ENCODE measurements around the gene LSM2.
A peak's percentile ranks its signal among the peaks of the same experiment; 100 is the strongest.
"Not testable (repeated sequence)": the region's sequence is repeated elsewhere in the genome, so short reads cannot be mapped to it uniquely, and the experiment has no call there.

Gene LSM2

DNA sequence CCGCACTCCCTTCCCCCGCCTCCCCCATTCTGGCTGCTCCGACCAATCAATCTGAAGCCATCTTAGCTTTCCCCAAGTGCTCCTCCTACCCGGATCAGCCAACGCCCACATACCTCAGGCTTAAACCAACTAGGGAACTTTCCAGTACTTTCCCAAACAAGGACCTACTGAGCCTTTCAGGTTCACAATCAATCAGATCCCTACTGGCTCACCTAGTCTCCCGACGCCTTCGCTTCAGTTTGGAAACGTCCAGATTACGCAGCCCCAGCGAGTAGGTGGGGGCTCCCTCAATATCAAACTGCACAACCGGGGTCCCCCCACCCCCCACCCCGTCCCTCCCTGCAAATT lies 7.9 kb upstream of the LSM2 start:
- Histone ChIP-seq H2BK12ac (ENCODE audit: low read length in 2 of 2) (no peak overlapping the region), H3K4me2 (ENCODE audit: low read length, poor library complexity, severe bottlenecking) (peak overlapping the region; percentile 84), H3K9me3 (ENCODE audit: control insufficient read depth, low read length) (no peaks in the 10 kb centered on the region), H3K18ac (ENCODE audit: low read depth in 1 of 2, low read length in 2 of 2) (peak overlapping the region; percentile 64 to 84), H2BK15ac (ENCODE audit: low read depth, poor library complexity, severe bottlenecking) (peak overlapping the region; percentile 93), H2AFZ (ENCODE audit: low read depth, low read length) (no peak overlapping the region), H3K36me3 (ENCODE audit: control insufficient read depth in 1 of 2, insufficient read depth in 2 of 2, low read depth in 1 of 2, low read length in 2 of 2) (no peaks in the 10 kb centered on the region), H3K23ac (ENCODE audit: low read length in 2 of 2) (peak overlapping the region in 1 of 2 experiments; percentile 24), H3K27ac (ENCODE audit: low read length, poor library complexity, severe bottlenecking) (peak overlapping the region; percentile 100), H3K27me3 (ENCODE audit: control insufficient read depth in 1 of 2, insufficient read depth in 1 of 2, low read length in 2 of 2) (no peaks in the 10 kb centered on the region), H3K4me1 (ENCODE audit: control insufficient read depth, insufficient read depth, low read depth, low read length) (peaks cover 8% of the 10 kb centered on the region), H2AK5ac (ENCODE audit: low read length, severe bottlenecking) (no peak overlapping the region), H4K8ac (ENCODE audit: low read length) (peak overlapping the region; percentile 62), H3K14ac (ENCODE audit: low read length in 2 of 2) (no peak overlapping the region), H3K4me3 (ENCODE audit: insufficient read depth in 1 of 2, low read depth in 1 of 2, low read length in 2 of 2) (peak overlapping the region in 1 of 2 experiments; percentile 81), H3K4ac (ENCODE audit: low read depth in 1 of 2, low read length in 2 of 2) (peak overlapping the region in 1 of 2 experiments; percentile 82), H3K79me1 (replicated peaks; ENCODE audit: low read length, poor library complexity, severe bottlenecking) (peaks cover 2% of the 10 kb centered on the region), H3K9ac (ENCODE audit: low read length) (peak overlapping the region; percentile 86), H2BK120ac (ENCODE audit: low read depth, low read length) (peak overlapping the region; percentile 97), H2BK5ac (ENCODE audit: low read depth, low read length, poor library complexity, severe bottlenecking) (peak overlapping the region; percentile 66), H4K91ac (ENCODE audit: low read length) (peak overlapping the region; percentile 43)
- 6% methylated on average over 13 of the region's 13 CpGs for WGBS
- peak; percentile 98 for DNase-seq

DNA sequence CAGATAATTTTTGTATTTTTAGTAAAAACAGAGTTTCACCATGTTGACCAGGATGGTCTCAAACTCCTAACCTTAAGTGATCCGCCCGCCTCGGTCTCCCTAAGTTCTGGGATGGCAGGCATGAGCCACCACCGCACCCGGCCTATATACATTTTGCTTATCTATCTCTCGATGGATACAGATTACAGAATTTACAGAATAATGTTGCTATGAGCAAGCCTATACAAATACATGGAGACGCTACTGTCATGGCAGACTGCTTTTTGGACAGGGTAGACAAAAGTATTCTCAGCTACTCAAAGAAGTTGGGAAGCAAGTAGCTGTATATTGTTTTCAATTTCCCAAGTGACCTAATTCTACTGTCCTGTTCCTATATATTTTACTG lies 6.7 kb upstream of the LSM2 start:
- WGBS, result 98% methylated on average over 5 of the region's 7 CpGs
- H3K27ac ChIP-seq (ENCODE audit: low read length, poor library complexity, severe bottlenecking), result peak overlapping the region; percentile 51
- no peak overlapping the region for H4K91ac ChIP-seq (ENCODE audit: low read length)
- no peaks in the 10 kb centered on the region for H3K36me3 ChIP-seq (ENCODE audit: control insufficient read depth in 1 of 2, insufficient read depth in 2 of 2, low read depth in 1 of 2, low read length in 2 of 2)
- H3K23ac ChIP-seq (ENCODE audit: low read length in 2 of 2), result no peak overlapping the region
- H3K9ac ChIP-seq (ENCODE audit: low read length), result peak overlapping the region; percentile 91
- no peak for DNase-seq
- H4K8ac ChIP-seq (ENCODE audit: low read length), result peak overlapping the region; percentile 55
- no peak overlapping the region for H2AFZ ChIP-seq (ENCODE audit: low read depth, low read length)
- no peak overlapping the region for H3K14ac ChIP-seq (ENCODE audit: low read length in 2 of 2)
- peak overlapping the region in 1 of 2 experiments; percentile 68 for H3K4me3 ChIP-seq (ENCODE audit: insufficient read depth in 1 of 2, low read depth in 1 of 2, low read length in 2 of 2)
- no peaks in the 10 kb centered on the region for H3K79me1 ChIP-seq (replicated peaks; ENCODE audit: low read length, poor library complexity, severe bottlenecking)
- no peaks in the 10 kb centered on the region for H3K27me3 ChIP-seq (ENCODE audit: control insufficient read depth in 1 of 2, insufficient read depth in 1 of 2, low read length in 2 of 2)
- no peak overlapping the region for H2BK15ac ChIP-seq (ENCODE audit: low read depth, poor library complexity, severe bottlenecking)
- no peak overlapping the region for H3K18ac ChIP-seq (ENCODE audit: low read depth in 1 of 2, low read length in 2 of 2)
- peak overlapping the region; percentile 42 for H2BK120ac ChIP-seq (ENCODE audit: low read depth, low read length)
- H3K9me3 ChIP-seq (ENCODE audit: control insufficient read depth, low read length), result no peaks in the 10 kb centered on the region
- no peak overlapping the region for H3K4me2 ChIP-seq (ENCODE audit: low read length, poor library complexity, severe bottlenecking)
- peak overlapping the region; percentile 49 for H2AK5ac ChIP-seq (ENCODE audit: low read length, severe bottlenecking)
- no peak overlapping the region for H2BK5ac ChIP-seq (ENCODE audit: low read depth, low read length, poor library complexity, severe bottlenecking)
- H3K4ac ChIP-seq (ENCODE audit: low read depth in 1 of 2, low read length in 2 of 2), result peak overlapping the region in 1 of 2 experiments; percentile 67
- peaks cover 4% of the 10 kb centered on the region for H3K4me1 ChIP-seq (ENCODE audit: control insufficient read depth, insufficient read depth, low read depth, low read length)
- no peak overlapping the region for H2BK12ac ChIP-seq (ENCODE audit: low read length in 2 of 2)

DNA sequence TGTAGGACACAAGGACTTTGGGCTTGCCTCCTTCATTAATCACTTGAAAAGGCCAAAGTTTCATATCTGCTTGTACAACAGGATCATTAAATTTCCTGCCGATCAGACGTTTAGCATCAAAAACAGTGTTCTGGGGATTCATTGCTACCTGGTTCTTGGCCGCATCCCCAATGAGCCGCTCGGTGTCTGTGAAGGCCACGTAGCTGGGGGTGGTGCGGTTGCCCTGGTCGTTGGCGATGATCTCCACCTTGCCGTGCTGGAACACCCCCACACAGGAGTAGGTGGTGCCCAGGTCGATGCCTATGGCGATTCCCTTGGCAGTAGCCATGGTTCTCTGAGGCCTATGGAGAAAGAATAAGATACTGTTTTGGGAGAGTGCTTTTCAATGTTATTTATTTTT lies 4.9 kb upstream of the LSM2 start:
- Histone ChIP-seq H3K36me3 (ENCODE audit: control insufficient read depth in 1 of 2, insufficient read depth in 2 of 2, low read depth in 1 of 2, low read length in 2 of 2) (no peaks in the 10 kb centered on the region), H4K91ac (ENCODE audit: low read length) (no peak overlapping the region), H3K23ac (ENCODE audit: low read length in 2 of 2) (no peak overlapping the region), H3K4me3 (ENCODE audit: insufficient read depth in 1 of 2, low read depth in 1 of 2, low read length in 2 of 2) (no peak overlapping the region), H3K4me2 (ENCODE audit: low read length, poor library complexity, severe bottlenecking) (no peak overlapping the region), H3K4me1 (ENCODE audit: control insufficient read depth, insufficient read depth, low read depth, low read length) (peaks cover 2% of the 10 kb centered on the region), H2BK120ac (ENCODE audit: low read depth, low read length) (no peak overlapping the region), H3K4ac (ENCODE audit: low read depth in 1 of 2, low read length in 2 of 2) (no peak overlapping the region), H3K18ac (ENCODE audit: low read depth in 1 of 2, low read length in 2 of 2) (no peak overlapping the region), H3K79me1 (replicated peaks; ENCODE audit: low read length, poor library complexity, severe bottlenecking) (no peaks in the 10 kb centered on the region), H3K14ac (ENCODE audit: low read length in 2 of 2) (no peak overlapping the region), H2AFZ (ENCODE audit: low read depth, low read length) (no peak overlapping the region), H2BK5ac (ENCODE audit: low read depth, low read length, poor library complexity, severe bottlenecking) (no peak overlapping the region), H3K27me3 (ENCODE audit: control insufficient read depth in 1 of 2, insufficient read depth in 1 of 2, low read length in 2 of 2) (no peaks in the 10 kb centered on the region), H2AK5ac (ENCODE audit: low read length, severe bottlenecking) (no peak overlapping the region), H3K9ac (ENCODE audit: low read length) (no peak overlapping the region), H3K27ac (ENCODE audit: low read length, poor library complexity, severe bottlenecking) (no peak overlapping the region), H3K9me3 (ENCODE audit: control insufficient read depth, low read length) (no peaks in the 10 kb centered on the region), H4K8ac (ENCODE audit: low read length) (no peak overlapping the region), H2BK15ac (ENCODE audit: low read depth, poor library complexity, severe bottlenecking) (no peak overlapping the region), H2BK12ac (ENCODE audit: low read length in 2 of 2) (no peak overlapping the region)
- 95% methylated on average over 12 of the region's 12 CpGs for WGBS
- DNase-seq, result no peak

DNA sequence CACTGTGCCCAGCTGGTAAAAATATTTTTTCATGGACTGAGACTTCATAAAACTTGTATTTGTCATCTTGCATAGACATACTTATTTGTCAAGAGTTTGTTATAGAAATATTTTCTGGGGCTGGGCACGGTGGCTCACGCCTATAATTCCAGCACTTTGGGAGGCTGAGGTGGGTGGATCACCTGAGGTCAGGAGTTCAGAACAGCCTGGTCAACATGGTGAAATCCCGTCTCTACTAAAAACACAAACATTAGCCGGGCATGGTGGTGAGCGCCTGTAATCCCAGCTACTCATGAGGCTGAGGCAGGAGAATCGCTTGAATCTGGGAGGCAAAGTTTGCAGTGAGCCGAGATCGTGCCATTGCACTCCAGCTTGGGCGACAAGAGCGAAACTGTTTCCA lies 1.8 kb upstream of the LSM2 start:
- H2BK15ac ChIP-seq (ENCODE audit: low read depth, poor library complexity, severe bottlenecking); H2AFZ ChIP-seq (ENCODE audit: low read depth, low read length); H4K91ac ChIP-seq (ENCODE audit: low read length); H2AK5ac ChIP-seq (ENCODE audit: low read length, severe bottlenecking); H3K27ac ChIP-seq (ENCODE audit: low read length, poor library complexity, severe bottlenecking); H3K18ac ChIP-seq (ENCODE audit: low read depth in 1 of 2, low read length in 2 of 2); H3K27me3 ChIP-seq (ENCODE audit: control insufficient read depth in 1 of 2, insufficient read depth in 1 of 2, low read length in 2 of 2); H3K79me1 ChIP-seq (replicated peaks; ENCODE audit: low read length, poor library complexity, severe bottlenecking); H3K4me1 ChIP-seq (ENCODE audit: control insufficient read depth, insufficient read depth, low read depth, low read length); H2BK12ac ChIP-seq (ENCODE audit: low read length in 2 of 2); H3K9me3 ChIP-seq (ENCODE audit: control insufficient read depth, low read length); DNase-seq; H2BK120ac ChIP-seq (ENCODE audit: low read depth, low read length); H3K14ac ChIP-seq (ENCODE audit: low read length in 2 of 2); H3K23ac ChIP-seq (ENCODE audit: low read length in 2 of 2); H3K36me3 ChIP-seq (ENCODE audit: control insufficient read depth in 1 of 2, insufficient read depth in 2 of 2, low read depth in 1 of 2, low read length in 2 of 2); H2BK5ac ChIP-seq (ENCODE audit: low read depth, low read length, poor library complexity, severe bottlenecking); H3K4me3 ChIP-seq (ENCODE audit: insufficient read depth in 1 of 2, low read depth in 1 of 2, low read length in 2 of 2); H3K4ac ChIP-seq (ENCODE audit: low read depth in 1 of 2, low read length in 2 of 2); H3K4me2 ChIP-seq (ENCODE audit: low read length, poor library complexity, severe bottlenecking); H3K9ac ChIP-seq (ENCODE audit: low read length); H4K8ac ChIP-seq (ENCODE audit: low read length): not testable (repeated sequence)
- WGBS, result 91% methylated on average over 6 of the region's 10 CpGs
